ENCODE results near the gene TBC1D17.

TBC1D17 gene

GRCh38 chr19:49877020-49877878 lies at the start of gene TBC1D17, which contains the start of gene AKT1S1:
TSS of gene TBC1D17 (plus strand) at chr19:49877702. CDS start at chr19:49877724, 22 bp downstream.
TSS of gene AKT1S1 (minus strand) at chr19:49877355. CDS start at chr19:49873295, 4,060 bp downstream.
- peak; percentile 100 for DNase-seq

- DNase-seq = no peak
Measured at GRCh38 chr19:49829200-49829599, 48.3 kb upstream of the TBC1D17 start.

GRCh38 chr19:49829721-49830120 lies 47.8 kb upstream of the TBC1D17 start:
- DNase-seq = no peak

GRCh38 chr19:49830766-49831165 lies 46.7 kb upstream of the TBC1D17 start:
- DNase-seq = no peak

- no peak for DNase-seq
Measured at GRCh38 chr19:49831592-49831991, 45.9 kb upstream of the TBC1D17 start.

- DNase-seq = no peak
Measured at GRCh38 chr19:49832556-49832955, 44.9 kb upstream of the TBC1D17 start.

GRCh38 chr19:49833599-49833998 lies 43.9 kb upstream of the TBC1D17 start:
- DNase-seq = no peak

GRCh38 chr19:49835562-49835961 lies 41.9 kb upstream of the TBC1D17 start:
- DNase-seq = no peak

- DNase-seq = no peak
Measured at GRCh38 chr19:49836176-49837008, 41.1 kb upstream of the TBC1D17 start.

GRCh38 chr19:49837009-49837310 lies 40.5 kb upstream of the TBC1D17 start:
- DNase-seq = no peak

- no peak for DNase-seq
Measured at GRCh38 chr19:49837425-49837824, 40.1 kb upstream of the TBC1D17 start.

- no peak for DNase-seq
Measured at GRCh38 chr19:49838885-49839588, 38.5 kb upstream of the TBC1D17 start.

GRCh38 chr19:49839713-49840112 lies 37.8 kb upstream of the TBC1D17 start:
- DNase-seq = no peak

GRCh38 chr19:49840321-49840720 lies 37.2 kb upstream of the TBC1D17 start:
- no peak for DNase-seq

- DNase-seq = no peak
Measured at GRCh38 chr19:49840736-49841249, 36.7 kb upstream of the TBC1D17 start.

GRCh38 chr19:49843265-49843664 lies 34.2 kb upstream of the TBC1D17 start:
- no peak for DNase-seq

- DNase-seq = no peak
Measured at GRCh38 chr19:49844138-49845095, 33.1 kb upstream of the TBC1D17 start.

- DNase-seq = no peak
Measured at GRCh38 chr19:49845414-49845813, 32.1 kb upstream of the TBC1D17 start.

- no peak for DNase-seq
Measured at GRCh38 chr19:49846408-49846807, 31.1 kb upstream of the TBC1D17 start.

GRCh38 chr19:49847731-49848696 lies 29.5 kb upstream of the TBC1D17 start:
- no peak for DNase-seq

GRCh38 chr19:49848938-49849337 lies 28.6 kb upstream of the TBC1D17 start:
- DNase-seq = no peak
